T-helper 2 cell treated with Interferon-gamma antibody and Interleukin-4, amounts not matched to agents 100 ng/mL and 5 ng/mL, for 36 hours (primary cell): ENCODE results near the gene NBPF26. TPM values are rescaled to one million over a fixed set of nuclear protein-coding genes. Genes with fewer than 3 reads are reported as not detected.
"Not testable (repeated sequence)": the region's sequence is repeated elsewhere in the genome, so short reads cannot be mapped to it uniquely, and the experiment has no call there.

Experiments
- intact Hi-C: fragments of 100-400 bp; cut with micrococcal nuclease; formaldehyde crosslinking; loops from one replicate; pipeline ENCODE4 v1.15.1; 2023
- total RNA-seq: library from RNA; stranded (reverse); gene quantifications from 2 replicates; pipeline ENCODE4 v1.2.3, GENCODE V29; 2022

The NBPF26 gene
- total RNA-seq, 1 donor from 2014 or later, result 7.3 TPM

GRCh38 chr1:120858144-120858543 is 134.4 kb downstream of the NBPF26 start:
- intact Hi-C loops, result not testable (repeated sequence)

GRCh38 chr1:120859615-120860234 is 136.0 kb downstream of the NBPF26 start:
- intact Hi-C loops, result not testable (repeated sequence)

GRCh38 chr1:120878206-120878605 is 154.5 kb downstream of the NBPF26 start:
- intact Hi-C loops, result not testable (repeated sequence)

DNA sequence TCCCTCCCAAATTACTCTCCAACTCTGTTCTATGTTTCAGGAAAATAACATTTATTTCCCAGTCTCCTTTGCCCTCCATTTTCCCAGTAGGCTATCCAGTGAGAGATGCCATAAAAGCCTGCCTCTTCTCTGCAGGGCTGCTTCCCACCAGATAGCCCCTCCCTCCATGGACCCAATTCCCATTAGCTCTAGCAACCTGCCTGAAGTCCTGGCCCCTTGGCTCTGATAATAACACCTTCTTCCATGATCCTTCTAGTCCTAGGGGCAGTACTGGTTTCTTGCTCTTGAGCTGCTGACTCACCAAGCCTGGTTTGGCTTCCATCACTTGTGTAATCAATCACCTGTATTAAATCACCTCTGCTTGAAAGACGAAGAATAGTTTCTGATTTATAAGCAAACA is 156.3 kb downstream of the NBPF26 start:
- intact Hi-C loops, result not testable (repeated sequence)

DNA sequence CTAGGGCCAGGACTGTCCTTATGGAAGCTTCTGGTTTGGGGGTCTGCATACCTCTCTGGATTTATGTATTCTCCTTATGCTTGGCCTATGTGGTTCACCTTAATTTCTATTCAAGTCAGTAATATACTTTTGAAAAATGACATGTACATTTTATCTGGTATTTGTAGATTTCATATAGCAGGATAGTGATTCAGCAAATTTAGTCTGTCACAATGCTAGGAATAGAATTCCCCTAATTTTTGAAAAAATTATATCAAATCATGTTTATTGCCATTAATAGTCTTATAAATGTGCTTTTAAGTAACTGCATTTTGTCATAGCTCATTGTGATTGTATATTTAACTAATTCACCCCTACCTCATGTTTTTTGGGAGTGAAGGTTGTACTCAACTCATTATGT is 158.2 kb downstream of the NBPF26 start:
- intact Hi-C loops, result not testable (repeated sequence)

Other genes with a start within 250 kb of the NBPF26 start
- gene PPIAL4A, start 165.8 kb downstream of the NBPF26 start, total RNA-seq, result not detected in 2 replicates